ENCODE results near the gene MPDU1. TPM values are rescaled to one million over a fixed set of nuclear protein-coding genes. Genes with fewer than 3 reads are reported as not detected.

MPDU1 gene
- total and polyA plus RNA-seq, 2 of the 13 experiments (the other 11 are each of a cell fraction or from before 2014, with no cell fraction given), result 112 to 167 TPM

DNA sequence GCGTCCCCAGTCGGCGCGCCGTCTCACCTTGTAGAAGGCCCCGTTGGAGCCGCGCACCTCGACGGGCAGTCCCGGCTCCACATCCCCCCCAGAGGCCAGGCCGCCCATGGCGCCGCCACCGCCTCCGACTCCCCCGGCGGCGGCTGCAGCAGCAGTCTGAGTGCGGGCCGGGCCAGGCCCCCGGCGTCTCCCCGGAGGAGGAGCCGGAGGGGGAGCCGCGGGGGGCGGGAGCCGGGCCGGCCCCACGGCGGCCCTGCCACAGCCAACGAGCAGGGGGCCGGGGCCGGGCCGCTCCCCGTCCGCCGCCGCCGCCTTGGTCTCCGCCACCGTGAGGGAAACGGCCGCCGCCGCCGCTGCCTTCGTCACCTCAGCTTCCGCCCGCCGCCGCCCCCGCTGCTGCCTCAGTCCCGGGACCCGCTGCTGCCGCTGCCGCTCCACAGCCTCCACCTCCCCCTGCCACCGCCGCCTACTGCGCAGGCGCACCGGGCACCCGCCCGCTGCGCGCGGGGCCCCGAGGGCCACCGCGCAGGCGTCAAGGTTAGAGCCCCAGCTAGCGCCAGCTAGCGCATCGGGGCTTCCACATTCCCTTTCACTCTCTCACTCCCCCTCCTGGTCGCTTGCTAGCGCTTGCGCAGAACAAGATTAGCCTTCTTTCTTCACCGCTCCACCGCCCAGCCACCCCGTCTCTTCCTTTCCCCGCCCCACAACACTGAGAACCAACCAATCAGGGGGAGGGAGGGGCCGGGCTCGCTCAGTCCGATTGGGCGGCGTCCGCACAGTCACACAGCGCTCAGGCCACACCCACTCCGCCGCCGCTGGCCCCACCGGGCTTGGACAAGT is 31.0 kb downstream of the MPDU1 start, which contains the start of gene FXR2 (continued):
- TF ChIP-seq KLF16 (CRISPR knock-in tag; IDR thresholded peaks at IDR 0.05) (no peak), SUZ12 (IDR thresholded peaks at IDR 0.05; ENCODE audit: low read depth, low read length) (no peak), KDM6A (CRISPR knock-in tag; IDR thresholded peaks at IDR 0.05; ENCODE audit: low read depth) (no peak), JUND (CRISPR knock-in tag; IDR thresholded peaks at IDR 0.05) (no peak), PAX8 (CRISPR knock-in tag; IDR thresholded peaks at IDR 0.05; ENCODE audit: borderline replicate concordance) (no peak), ZNF460 (CRISPR knock-in tag; IDR thresholded peaks at IDR 0.05; ENCODE audit: borderline replicate concordance) (no peak), SCMH1 (CRISPR knock-in tag; IDR thresholded peaks at IDR 0.05; ENCODE audit: borderline replicate concordance) (no peak), SPEN (CRISPR knock-in tag; IDR thresholded peaks at IDR 0.05; ENCODE audit: low read depth) (peak; percentile 44), SETDB1 (CRISPR knock-in tag; IDR thresholded peaks at IDR 0.05; ENCODE audit: borderline replicate concordance) (no peak), HNRNPUL1 (IDR thresholded peaks at IDR 0.05; ENCODE audit: low read depth, low read length) (no peak), U2AF2 (IDR thresholded peaks at IDR 0.05; ENCODE audit: low read depth, low read length) (no peak), SRSF9 (IDR thresholded peaks at IDR 0.05; ENCODE audit: borderline replicate concordance, insufficient read depth, low read depth, low read length, poor library complexity, severe bottlenecking) (no peak), ZNF616 (CRISPR knock-in tag; IDR thresholded peaks at IDR 0.05; ENCODE audit: low read depth) (0 out of 2 replicates have a peak, but pooled peaks have one; percentile 56), KDM4B (CRISPR knock-in tag; IDR thresholded peaks at IDR 0.05) (no peak)
- TF ChIP-seq, protein P1, sequence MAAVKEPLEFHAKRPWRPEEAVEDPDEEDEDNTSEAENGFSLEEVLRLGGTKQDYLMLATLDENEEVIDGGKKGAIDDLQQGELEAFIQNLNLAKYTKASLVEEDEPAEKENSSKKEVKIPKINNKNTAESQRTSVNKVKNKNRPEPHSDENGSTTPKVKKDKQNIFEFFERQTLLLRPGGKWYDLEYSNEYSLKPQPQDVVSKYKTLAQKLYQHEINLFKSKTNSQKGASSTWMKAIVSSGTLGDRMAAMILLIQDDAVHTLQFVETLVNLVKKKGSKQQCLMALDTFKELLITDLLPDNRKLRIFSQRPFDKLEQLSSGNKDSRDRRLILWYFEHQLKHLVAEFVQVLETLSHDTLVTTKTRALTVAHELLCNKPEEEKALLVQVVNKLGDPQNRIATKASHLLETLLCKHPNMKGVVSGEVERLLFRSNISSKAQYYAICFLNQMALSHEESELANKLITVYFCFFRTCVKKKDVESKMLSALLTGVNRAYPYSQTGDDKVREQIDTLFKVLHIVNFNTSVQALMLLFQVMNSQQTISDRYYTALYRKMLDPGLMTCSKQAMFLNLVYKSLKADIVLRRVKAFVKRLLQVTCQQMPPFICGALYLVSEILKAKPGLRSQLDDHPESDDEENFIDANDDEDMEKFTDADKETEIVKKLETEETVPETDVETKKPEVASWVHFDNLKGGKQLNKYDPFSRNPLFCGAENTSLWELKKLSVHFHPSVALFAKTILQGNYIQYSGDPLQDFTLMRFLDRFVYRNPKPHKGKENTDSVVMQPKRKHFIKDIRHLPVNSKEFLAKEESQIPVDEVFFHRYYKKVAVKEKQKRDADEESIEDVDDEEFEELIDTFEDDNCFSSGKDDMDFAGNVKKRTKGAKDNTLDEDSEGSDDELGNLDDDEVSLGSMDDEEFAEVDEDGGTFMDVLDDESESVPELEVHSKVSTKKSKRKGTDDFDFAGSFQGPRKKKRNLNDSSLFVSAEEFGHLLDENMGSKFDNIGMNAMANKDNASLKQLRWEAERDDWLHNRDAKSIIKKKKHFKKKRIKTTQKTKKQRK (IDR thresholded peaks at IDR 0.05; ENCODE audit: low read length), result no peak
- TF ChIP-seq, protein P2, sequence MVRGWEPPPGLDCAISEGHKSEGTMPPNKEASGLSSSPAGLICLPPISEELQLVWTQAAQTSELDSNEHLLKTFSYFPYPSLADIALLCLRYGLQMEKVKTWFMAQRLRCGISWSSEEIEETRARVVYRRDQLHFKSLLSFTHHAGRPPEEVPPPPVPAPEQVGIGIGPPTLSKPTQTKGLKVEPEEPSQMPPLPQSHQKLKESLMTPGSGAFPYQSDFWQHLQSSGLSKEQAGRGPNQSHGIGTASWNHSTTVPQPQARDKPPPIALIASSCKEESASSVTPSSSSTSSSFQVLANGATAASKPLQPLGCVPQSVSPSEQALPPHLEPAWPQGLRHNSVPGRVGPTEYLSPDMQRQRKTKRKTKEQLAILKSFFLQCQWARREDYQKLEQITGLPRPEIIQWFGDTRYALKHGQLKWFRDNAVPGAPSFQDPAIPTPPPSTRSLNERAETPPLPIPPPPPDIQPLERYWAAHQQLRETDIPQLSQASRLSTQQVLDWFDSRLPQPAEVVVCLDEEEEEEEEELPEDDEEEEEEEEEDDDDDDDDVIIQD (CRISPR knock-in tag; IDR thresholded peaks at IDR 0.05; ENCODE audit: low read depth), result no peak
- TF ChIP-seq, protein P3, sequence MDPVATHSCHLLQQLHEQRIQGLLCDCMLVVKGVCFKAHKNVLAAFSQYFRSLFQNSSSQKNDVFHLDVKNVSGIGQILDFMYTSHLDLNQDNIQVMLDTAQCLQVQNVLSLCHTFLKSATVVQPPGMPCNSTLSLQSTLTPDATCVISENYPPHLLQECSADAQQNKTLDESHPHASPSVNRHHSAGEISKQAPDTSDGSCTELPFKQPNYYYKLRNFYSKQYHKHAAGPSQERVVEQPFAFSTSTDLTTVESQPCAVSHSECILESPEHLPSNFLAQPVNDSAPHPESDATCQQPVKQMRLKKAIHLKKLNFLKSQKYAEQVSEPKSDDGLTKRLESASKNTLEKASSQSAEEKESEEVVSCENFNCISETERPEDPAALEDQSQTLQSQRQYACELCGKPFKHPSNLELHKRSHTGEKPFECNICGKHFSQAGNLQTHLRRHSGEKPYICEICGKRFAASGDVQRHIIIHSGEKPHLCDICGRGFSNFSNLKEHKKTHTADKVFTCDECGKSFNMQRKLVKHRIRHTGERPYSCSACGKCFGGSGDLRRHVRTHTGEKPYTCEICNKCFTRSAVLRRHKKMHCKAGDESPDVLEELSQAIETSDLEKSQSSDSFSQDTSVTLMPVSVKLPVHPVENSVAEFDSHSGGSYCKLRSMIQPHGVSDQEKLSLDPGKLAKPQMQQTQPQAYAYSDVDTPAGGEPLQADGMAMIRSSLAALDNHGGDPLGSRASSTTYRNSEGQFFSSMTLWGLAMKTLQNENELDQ (CRISPR knock-in tag; IDR thresholded peaks at IDR 0.05; ENCODE audit: borderline replicate concordance), result no peak
- TF ChIP-seq, protein P4, sequence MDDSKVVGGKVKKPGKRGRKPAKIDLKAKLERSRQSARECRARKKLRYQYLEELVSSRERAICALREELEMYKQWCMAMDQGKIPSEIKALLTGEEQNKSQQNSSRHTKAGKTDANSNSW (CRISPR knock-in tag; IDR thresholded peaks at IDR 0.05; ENCODE audit: borderline replicate concordance), result no peak
- TF ChIP-seq, protein P5, sequence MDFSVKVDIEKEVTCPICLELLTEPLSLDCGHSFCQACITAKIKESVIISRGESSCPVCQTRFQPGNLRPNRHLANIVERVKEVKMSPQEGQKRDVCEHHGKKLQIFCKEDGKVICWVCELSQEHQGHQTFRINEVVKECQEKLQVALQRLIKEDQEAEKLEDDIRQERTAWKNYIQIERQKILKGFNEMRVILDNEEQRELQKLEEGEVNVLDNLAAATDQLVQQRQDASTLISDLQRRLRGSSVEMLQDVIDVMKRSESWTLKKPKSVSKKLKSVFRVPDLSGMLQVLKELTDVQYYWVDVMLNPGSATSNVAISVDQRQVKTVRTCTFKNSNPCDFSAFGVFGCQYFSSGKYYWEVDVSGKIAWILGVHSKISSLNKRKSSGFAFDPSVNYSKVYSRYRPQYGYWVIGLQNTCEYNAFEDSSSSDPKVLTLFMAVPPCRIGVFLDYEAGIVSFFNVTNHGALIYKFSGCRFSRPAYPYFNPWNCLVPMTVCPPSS (IDR thresholded peaks at IDR 0.05), result no peak

Measured in HepG2 (cell line).